Neural progenitor cell (in vitro differentiated cells): ENCODE results near the gene BTG2. TPM values are rescaled to one million over a fixed set of nuclear protein-coding genes. Genes with fewer than 3 reads are reported as not detected.

ENCODE experiments used
- DNase-seq: peaks from one replicate; pipeline ENCODE4 v3.0.0-alpha.2; 2016; ENCODE audit warnings: low spot score
- H2AFZ ChIP-seq: fragments of 200-600 bp; sonication (generic); replicated peaks from 2 replicates; pipeline ENCODE4 v1.6.1; 2016; ENCODE audit warnings: antibody characterized with exemption
- H3F3A ChIP-seq: fragments of 200-600 bp; sonication (generic); 2 replicates; pipeline ENCODE4 v1.6.1; 2016; ENCODE audit warnings: antibody characterized with exemption, low read depth
- H3K27ac ChIP-seq: fragments of 200-600 bp; sonication (generic); 2 replicates; pipeline ENCODE4 v1.5.1; 2016; ENCODE audit warnings: mild to moderate bottlenecking
- H3K27me3 ChIP-seq: fragments of 200-600 bp; sonication (generic); 2 replicates; pipeline ENCODE4 v1.6.1; 2016; ENCODE audit warnings: mild to moderate bottlenecking, moderate library complexity
- H3K36me3 ChIP-seq: fragments of 200-600 bp; sonication (generic); 2 replicates; pipeline ENCODE4 v1.5.1; 2016
- H3K4me1 ChIP-seq: fragments of 200-600 bp; sonication (generic); 2 replicates; pipeline ENCODE4 v1.6.1; 2016; ENCODE audit warnings: mixed run types
- H3K4me2 ChIP-seq: fragments of 200-600 bp; sonication (generic); 2 replicates; pipeline ENCODE4 v1.6.1; 2016
- H3K4me3 ChIP-seq: fragments of 200-600 bp; sonication (generic); 2 replicates; pipeline ENCODE4 v1.5.1; 2016
- H3K79me2 ChIP-seq: fragments of 200-600 bp; sonication (generic); 2 replicates; pipeline ENCODE4 v1.6.1; 2016; ENCODE audit warnings: low read depth
- H3K9ac ChIP-seq: fragments of 200-600 bp; sonication (generic); 2 replicates; pipeline ENCODE4 v1.6.1; 2016
- H3K9me3 ChIP-seq: fragments of 200-600 bp; sonication (generic); 2 replicates; pipeline ENCODE4 v1.5.1; 2016; ENCODE audit warnings: low read depth
- H4K20me1 ChIP-seq: fragments of 200-600 bp; sonication (generic); 2 replicates; pipeline ENCODE4 v1.6.1; 2016; ENCODE audit warnings: low read depth
- H3K27ac Mint-ChIP-seq: 3 replicates; pipeline ENCODE4 v1.8.0; 2021; ENCODE audit warnings: mixed read lengths
- H3K27me3 Mint-ChIP-seq: 2 replicates; pipeline ENCODE4 v1.8.0; 2022; ENCODE audit warnings: low read depth, mild to moderate bottlenecking, inconsistent platforms, moderate library complexity, mixed read lengths; ENCODE audit not compliant: insufficient read depth
- H3K36me3 Mint-ChIP-seq: 3 replicates; pipeline ENCODE4 v1.8.0; 2021; ENCODE audit warnings: mixed read lengths
- H3K4me1 Mint-ChIP-seq: 3 replicates; pipeline ENCODE4 v1.8.0; 2021; ENCODE audit warnings: mixed read lengths
- H3K4me3 Mint-ChIP-seq: 3 replicates; pipeline ENCODE4 v1.8.0; 2021; ENCODE audit warnings: mild to moderate bottlenecking, moderate library complexity, mixed read lengths
- H3K9me3 Mint-ChIP-seq: 3 replicates; pipeline ENCODE4 v1.8.0; 2020; ENCODE audit warnings: mixed read lengths
- EZH2 ChIP-seq: fragments of 200-600 bp; sonication (generic); IDR thresholded peaks from 2 replicates; pipeline ENCODE4 v1.6.1; 2017; ENCODE audit warnings: antibody characterized with exemption, mild to moderate bottlenecking, moderate library complexity
- EZH2phosphoT487 ChIP-seq: fragments of 200-600 bp; sonication (generic); IDR thresholded peaks from 2 replicates; pipeline ENCODE4 v1.6.1; 2017; ENCODE audit warnings: antibody characterized with exemption
- total RNA-seq: library from RNA; depleted of rRNA; stranded (reverse); fragments of >200 nt; gene quantifications from 2 replicates; pipeline ENCODE4 v1.2.3, GENCODE V29; 2015; ENCODE audit warnings: low replicate concordance
- TF ChIP-seq, protein P1 (sequence below): fragments of 200-600 bp; sonication (generic); IDR thresholded peaks from 2 replicates; pipeline ENCODE4 v1.5.1; 2017; ENCODE audit warnings: antibody characterized with exemption, mild to moderate bottlenecking

BTG2 gene
- total RNA-seq, 1 donor from 2014 or later = 26.5 TPM

DNA sequence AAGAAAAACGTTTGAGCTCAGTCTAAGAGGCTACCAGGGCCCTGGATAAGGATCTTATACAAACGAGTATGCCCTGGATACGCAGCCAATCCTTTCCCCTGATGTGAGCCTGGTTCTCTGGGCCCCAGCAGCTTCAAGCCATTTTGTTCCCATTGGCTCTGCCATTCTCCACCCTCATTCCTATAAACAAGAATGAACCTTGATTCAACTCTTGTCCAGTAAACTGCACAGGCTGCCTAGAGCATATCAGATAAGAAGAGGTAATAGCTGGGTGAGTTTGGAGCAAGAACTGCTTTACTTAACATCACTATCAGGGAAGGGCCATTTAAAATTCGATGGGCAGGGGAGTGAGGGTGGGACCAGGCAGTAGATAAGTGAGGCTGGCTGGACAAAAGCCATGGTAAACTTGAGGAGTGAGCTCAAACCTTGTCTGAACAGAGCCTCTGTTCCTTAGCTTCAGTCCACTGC lies 11.3 kb downstream of the BTG2 start:
- peaks cover 3% of the 10 kb centered on the region for H3K9me3 Mint-ChIP-seq
- no peak overlapping the region for H3K4me2 ChIP-seq
- no peak overlapping the region for H3K27ac Mint-ChIP-seq
- TF ChIP-seq EZH2 (no peak), EZH2phosphoT487 (no peak)
- TF ChIP-seq, protein P1, sequence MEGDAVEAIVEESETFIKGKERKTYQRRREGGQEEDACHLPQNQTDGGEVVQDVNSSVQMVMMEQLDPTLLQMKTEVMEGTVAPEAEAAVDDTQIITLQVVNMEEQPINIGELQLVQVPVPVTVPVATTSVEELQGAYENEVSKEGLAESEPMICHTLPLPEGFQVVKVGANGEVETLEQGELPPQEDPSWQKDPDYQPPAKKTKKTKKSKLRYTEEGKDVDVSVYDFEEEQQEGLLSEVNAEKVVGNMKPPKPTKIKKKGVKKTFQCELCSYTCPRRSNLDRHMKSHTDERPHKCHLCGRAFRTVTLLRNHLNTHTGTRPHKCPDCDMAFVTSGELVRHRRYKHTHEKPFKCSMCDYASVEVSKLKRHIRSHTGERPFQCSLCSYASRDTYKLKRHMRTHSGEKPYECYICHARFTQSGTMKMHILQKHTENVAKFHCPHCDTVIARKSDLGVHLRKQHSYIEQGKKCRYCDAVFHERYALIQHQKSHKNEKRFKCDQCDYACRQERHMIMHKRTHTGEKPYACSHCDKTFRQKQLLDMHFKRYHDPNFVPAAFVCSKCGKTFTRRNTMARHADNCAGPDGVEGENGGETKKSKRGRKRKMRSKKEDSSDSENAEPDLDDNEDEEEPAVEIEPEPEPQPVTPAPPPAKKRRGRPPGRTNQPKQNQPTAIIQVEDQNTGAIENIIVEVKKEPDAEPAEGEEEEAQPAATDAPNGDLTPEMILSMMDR = no peak
- no peaks in the 10 kb centered on the region for H3K36me3 ChIP-seq
- no peaks in the 10 kb centered on the region for H3K79me2 ChIP-seq
- no peaks in the 10 kb centered on the region for H3K9me3 ChIP-seq
- H3K27me3 Mint-ChIP-seq = peaks cover 13% of the 10 kb centered on the region
- no peak overlapping the region for H3K27ac ChIP-seq
- H2AFZ ChIP-seq = no peak overlapping the region
- H3F3A ChIP-seq = peaks cover 3% of the 10 kb centered on the region
- peaks cover 16% of the 10 kb centered on the region for H3K4me1 Mint-ChIP-seq
- H3K4me1 ChIP-seq = peaks cover 19% of the 10 kb centered on the region
- H3K4me3 ChIP-seq = no peak overlapping the region
- no peak overlapping the region for H3K4me3 Mint-ChIP-seq
- H3K27me3 ChIP-seq = peaks cover 63% of the 10 kb centered on the region
- peaks cover 4% of the 10 kb centered on the region for H4K20me1 ChIP-seq
- H3K36me3 Mint-ChIP-seq = no peaks in the 10 kb centered on the region
- no peak for DNase-seq
- no peak overlapping the region for H3K9ac ChIP-seq

DNA sequence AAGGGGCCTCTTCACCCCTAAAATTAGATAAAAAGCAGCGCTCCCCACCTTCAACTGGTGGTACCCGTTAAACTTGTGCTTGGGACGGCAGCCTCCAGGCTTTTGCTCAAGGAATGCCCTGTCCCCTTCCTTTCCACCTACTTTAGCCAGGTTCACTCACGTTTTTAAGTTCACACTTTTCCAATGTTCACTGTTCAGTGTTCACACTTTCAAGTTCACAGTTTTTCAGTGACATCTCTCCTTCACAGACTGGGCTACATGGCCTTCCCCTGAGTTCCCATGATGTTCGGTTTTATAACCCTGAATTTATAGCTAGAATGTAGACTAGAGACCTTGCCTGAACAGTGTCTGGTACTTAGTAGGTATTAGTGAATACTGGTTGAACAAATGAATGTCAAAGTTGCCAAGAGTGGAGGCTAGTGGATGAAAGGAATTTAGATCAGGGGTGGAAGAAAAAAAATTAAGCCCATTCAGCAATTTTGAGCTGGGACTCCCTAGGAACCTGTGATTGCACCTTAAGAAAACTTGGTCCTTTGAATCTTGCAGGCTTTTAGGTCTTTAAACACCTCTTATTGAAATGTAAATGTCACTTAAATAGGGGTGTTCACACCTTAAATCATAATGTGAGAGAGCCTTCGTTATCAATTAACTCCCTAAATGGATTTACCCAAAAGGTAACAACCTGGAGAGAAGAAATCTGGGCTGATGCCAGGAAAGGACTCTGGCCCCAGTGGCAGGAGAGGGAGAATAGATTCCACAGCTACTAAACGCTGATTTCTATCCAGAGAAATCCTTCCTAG lies 12.3 kb downstream of the BTG2 start:
- H3K27ac ChIP-seq = no peak overlapping the region
- H3K27ac Mint-ChIP-seq = no peak overlapping the region
- TF ChIP-seq EZH2phosphoT487 (no peak), EZH2 (no peak)
- TF ChIP-seq, protein P1 = no peak
- H3K9me3 Mint-ChIP-seq = peaks cover 3% of the 10 kb centered on the region
- H3K4me3 Mint-ChIP-seq = no peak overlapping the region
- peaks cover 13% of the 10 kb centered on the region for H3K27me3 Mint-ChIP-seq
- H3K36me3 ChIP-seq = no peaks in the 10 kb centered on the region
- peaks cover 56% of the 10 kb centered on the region for H3K27me3 ChIP-seq
- H3K4me1 ChIP-seq = peaks cover 29% of the 10 kb centered on the region
- no peaks in the 10 kb centered on the region for H3K9me3 ChIP-seq
- no peak overlapping the region for H3K9ac ChIP-seq
- no peak overlapping the region for H2AFZ ChIP-seq
- H3K4me2 ChIP-seq = no peak overlapping the region
- H3K36me3 Mint-ChIP-seq = no peaks in the 10 kb centered on the region
- H3F3A ChIP-seq = peaks cover 3% of the 10 kb centered on the region
- no peak overlapping the region for H3K4me3 ChIP-seq
- peaks cover 24% of the 10 kb centered on the region for H3K4me1 Mint-ChIP-seq
- no peaks in the 10 kb centered on the region for H4K20me1 ChIP-seq
- no peaks in the 10 kb centered on the region for H3K79me2 ChIP-seq
- no peak for DNase-seq

DNA sequence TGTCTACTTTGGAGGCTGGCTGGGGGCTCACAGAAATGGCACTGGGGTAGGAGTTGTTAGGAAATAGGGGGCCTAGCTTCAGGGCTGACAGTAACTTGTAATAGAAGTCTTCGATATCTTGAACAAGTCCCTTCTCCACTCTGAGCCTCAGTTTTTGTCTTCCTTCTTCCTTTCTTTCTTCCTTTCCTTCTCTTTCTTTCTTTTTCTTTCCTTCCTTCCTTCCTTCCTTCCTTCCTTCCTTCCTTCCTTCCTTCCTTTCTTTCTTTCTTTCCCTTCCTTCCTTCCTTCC lies 12.9 kb downstream of the BTG2 start:
- Histone ChIP-seq H3K4me3 (no peak overlapping the region), H3K27ac (no peak overlapping the region), H3K4me2 (no peak overlapping the region), H3K36me3 (no peaks in the 10 kb centered on the region), H2AFZ (no peak overlapping the region), H4K20me1 (no peaks in the 10 kb centered on the region), H3K79me2 (no peaks in the 10 kb centered on the region), H3K9me3 (no peaks in the 10 kb centered on the region), H3K4me1 (peaks cover 35% of the 10 kb centered on the region), H3K9ac (no peak overlapping the region), H3F3A (peaks cover 5% of the 10 kb centered on the region), H3K27me3 (peaks cover 52% of the 10 kb centered on the region)
- Mint-ChIP-seq H3K4me1 (peaks cover 30% of the 10 kb centered on the region), H3K27me3 (peaks cover 16% of the 10 kb centered on the region), H3K36me3 (no peaks in the 10 kb centered on the region), H3K27ac (no peak overlapping the region), H3K4me3 (no peak overlapping the region), H3K9me3 (peaks cover 3% of the 10 kb centered on the region)
- TF ChIP-seq, protein P1 = no peak
- TF ChIP-seq EZH2phosphoT487 = no peak
- TF ChIP-seq EZH2 = no peak
- DNase-seq = no peak
